ENCODE data around the gene RAB1A. TPM values are rescaled to one million over a fixed set of nuclear protein-coding genes. Genes with fewer than 3 reads are reported as not detected.
A peak's percentile ranks its signal among the peaks of the same experiment; 100 is the strongest.

Gene RAB1A
- polyA plus RNA-seq, 1 donor (not counting 4 experiments of a cell fraction or from before 2014, with no cell fraction given): 274 TPM

DNA sequence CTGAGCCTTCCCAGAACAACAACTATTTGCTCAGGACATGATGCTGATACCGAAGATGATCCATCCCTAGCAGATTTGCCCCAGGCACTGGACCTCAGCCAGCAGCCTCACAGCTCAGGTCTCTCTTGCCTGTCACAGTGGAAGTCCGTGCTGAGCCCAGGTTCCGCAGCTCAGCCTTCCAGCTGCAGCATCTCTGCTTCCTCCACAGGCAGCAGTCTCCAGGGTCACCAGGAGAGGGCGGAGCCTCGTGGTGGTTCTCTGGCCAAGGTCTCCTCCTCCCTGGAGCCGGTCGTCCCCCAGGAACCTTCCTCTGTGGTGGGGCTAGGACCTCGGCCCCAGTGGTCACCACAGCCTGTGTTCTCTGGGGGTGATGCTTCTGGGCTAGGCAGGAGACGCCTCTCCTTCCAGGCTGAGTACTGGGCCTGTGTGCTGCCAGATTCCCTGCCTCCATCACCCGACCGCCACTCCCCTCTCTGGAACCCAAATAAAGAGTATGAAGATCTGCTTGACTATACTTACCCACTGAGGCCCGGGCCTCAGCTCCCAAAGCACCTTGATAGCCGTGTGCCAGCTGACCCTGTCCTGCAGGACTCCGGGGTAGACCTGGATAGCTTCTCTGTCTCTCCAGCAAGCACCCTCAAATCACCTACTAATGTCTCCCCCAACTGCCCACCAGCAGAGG lies 58.3 kb downstream of the RAB1A start:
- FAIRE-seq: no peak
- Histone ChIP-seq H3K27ac (ENCODE audit: control insufficient read depth, insufficient read depth, low read length) (no peak overlapping the region), H3K36me3 (ENCODE audit: control insufficient read depth in 2 of 2, extremely low read depth in 1 of 2, insufficient read depth in 2 of 2, low read length in 2 of 2) (peaks cover 7 to 20% of the 10 kb centered on the region in 2 experiments), H2AFZ (ENCODE audit: control insufficient read depth, low read length) (no peak overlapping the region), H3K9ac (ENCODE audit: control insufficient read depth, extremely low read depth, insufficient read depth, low read length) (no peak overlapping the region), H4K20me1 (ENCODE audit: control insufficient read depth, extremely low read depth, insufficient read depth, low read length) (peaks cover 5% of the 10 kb centered on the region), H3K4me1 (ENCODE audit: control insufficient read depth, extremely low read depth, insufficient read depth, low read length) (peaks cover 52% of the 10 kb centered on the region), H3K9me1 (ENCODE audit: control insufficient read depth, extremely low read depth, insufficient read depth, low read length) (peaks cover 4% of the 10 kb centered on the region), H3K4me3 (ENCODE audit: control insufficient read depth in 2 of 3, extremely low read depth in 1 of 3, insufficient read depth in 2 of 3, low read depth in 1 of 3, low read length in 3 of 3) (no peak overlapping the region), H3K9me3 (ENCODE audit: control insufficient read depth, low read depth, low read length) (no peaks in the 10 kb centered on the region), H3K79me2 (ENCODE audit: control insufficient read depth, insufficient read depth, low read length) (no peaks in the 10 kb centered on the region), H3K4me2 (ENCODE audit: control insufficient read depth, extremely low read depth, insufficient read depth, low read depth, low read length) (no peak overlapping the region), H3K27me3 (ENCODE audit: control insufficient read depth, extremely low read depth, insufficient read depth, low read length) (no peaks in the 10 kb centered on the region)
- no peak for DNase-seq (ENCODE audit: low read depth, low spot score)
- dilution Hi-C loops (cut with MboI; ENCODE audit: extremely low pct_ligation_motif_present, low sequenced_read_pairs): no loop called here
- no peak for TF ChIP-seq EZH2 (IDR thresholded peaks at IDR 0.05; ENCODE audit: low read length)
- TF ChIP-seq, protein P1, sequence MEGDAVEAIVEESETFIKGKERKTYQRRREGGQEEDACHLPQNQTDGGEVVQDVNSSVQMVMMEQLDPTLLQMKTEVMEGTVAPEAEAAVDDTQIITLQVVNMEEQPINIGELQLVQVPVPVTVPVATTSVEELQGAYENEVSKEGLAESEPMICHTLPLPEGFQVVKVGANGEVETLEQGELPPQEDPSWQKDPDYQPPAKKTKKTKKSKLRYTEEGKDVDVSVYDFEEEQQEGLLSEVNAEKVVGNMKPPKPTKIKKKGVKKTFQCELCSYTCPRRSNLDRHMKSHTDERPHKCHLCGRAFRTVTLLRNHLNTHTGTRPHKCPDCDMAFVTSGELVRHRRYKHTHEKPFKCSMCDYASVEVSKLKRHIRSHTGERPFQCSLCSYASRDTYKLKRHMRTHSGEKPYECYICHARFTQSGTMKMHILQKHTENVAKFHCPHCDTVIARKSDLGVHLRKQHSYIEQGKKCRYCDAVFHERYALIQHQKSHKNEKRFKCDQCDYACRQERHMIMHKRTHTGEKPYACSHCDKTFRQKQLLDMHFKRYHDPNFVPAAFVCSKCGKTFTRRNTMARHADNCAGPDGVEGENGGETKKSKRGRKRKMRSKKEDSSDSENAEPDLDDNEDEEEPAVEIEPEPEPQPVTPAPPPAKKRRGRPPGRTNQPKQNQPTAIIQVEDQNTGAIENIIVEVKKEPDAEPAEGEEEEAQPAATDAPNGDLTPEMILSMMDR (optimal IDR thresholded peaks at IDR 0.05 in 1 of 3, IDR thresholded peaks at IDR 0.05 in 1 of 3, conservative IDR thresholded peaks at IDR 0.05 in 1 of 3; ENCODE audit: extremely low read depth in 1 of 3, insufficient read depth in 2 of 3, low read length in 3 of 3): peak; percentile 18 to 40 (median 21)

GRCh38 chr2:65070856-65071255 lies 59.0 kb downstream of the RAB1A start:
- Histone ChIP-seq H3K9ac (ENCODE audit: control insufficient read depth, extremely low read depth, insufficient read depth, low read length) (no peak overlapping the region), H3K4me3 (ENCODE audit: control insufficient read depth in 2 of 3, extremely low read depth in 1 of 3, insufficient read depth in 2 of 3, low read depth in 1 of 3, low read length in 3 of 3) (no peak overlapping the region), H3K4me1 (ENCODE audit: control insufficient read depth, extremely low read depth, insufficient read depth, low read length) (peaks cover 46% of the 10 kb centered on the region), H4K20me1 (ENCODE audit: control insufficient read depth, extremely low read depth, insufficient read depth, low read length) (no peaks in the 10 kb centered on the region), H3K27ac (ENCODE audit: control insufficient read depth, insufficient read depth, low read length) (peak overlapping the region; percentile 57), H3K79me2 (ENCODE audit: control insufficient read depth, insufficient read depth, low read length) (no peaks in the 10 kb centered on the region), H3K36me3 (ENCODE audit: control insufficient read depth in 2 of 2, extremely low read depth in 1 of 2, insufficient read depth in 2 of 2, low read length in 2 of 2) (peaks cover 7 to 15% of the 10 kb centered on the region in 2 experiments), H3K9me1 (ENCODE audit: control insufficient read depth, extremely low read depth, insufficient read depth, low read length) (peaks cover 2% of the 10 kb centered on the region), H3K9me3 (ENCODE audit: control insufficient read depth, low read depth, low read length) (no peaks in the 10 kb centered on the region), H3K4me2 (ENCODE audit: control insufficient read depth, extremely low read depth, insufficient read depth, low read depth, low read length) (peak overlapping the region; percentile 38), H2AFZ (ENCODE audit: control insufficient read depth, low read length) (no peak overlapping the region), H3K27me3 (ENCODE audit: control insufficient read depth, extremely low read depth, insufficient read depth, low read length) (no peaks in the 10 kb centered on the region)
- no peak for FAIRE-seq
- TF ChIP-seq, protein P1 (optimal IDR thresholded peaks at IDR 0.05 in 1 of 3, IDR thresholded peaks at IDR 0.05 in 1 of 3, conservative IDR thresholded peaks at IDR 0.05 in 1 of 3; ENCODE audit: extremely low read depth in 1 of 3, insufficient read depth in 2 of 3, low read length in 3 of 3): no peak
- no peak for TF ChIP-seq EZH2 (IDR thresholded peaks at IDR 0.05; ENCODE audit: low read length)
- no peak for DNase-seq (ENCODE audit: low read depth, low spot score)
- dilution Hi-C loops (cut with MboI; ENCODE audit: extremely low pct_ligation_motif_present, low sequenced_read_pairs): no loop called here
